ENCODE data around the gene KNTC1.

- TF ChIP-seq POLR2AphosphoS2 (conservative IDR thresholded peaks at IDR 0.05; ENCODE audit: low read length) (no peak), CTCF (IDR thresholded peaks at IDR 0.05) (no peak), KDM5A (IDR thresholded peaks at IDR 0.05) (no peak), RCOR1 (IDR thresholded peaks at IDR 0.05; ENCODE audit: low read depth, low read length) (no peak), RNF2 (IDR thresholded peaks at IDR 0.05; ENCODE audit: borderline replicate concordance, low read depth) (no peak), POLR2A (IDR thresholded peaks at IDR 0.05; ENCODE audit: low read length) (no peak), EP300 (IDR thresholded peaks at IDR 0.05) (no peak), REST (IDR thresholded peaks at IDR 0.05) (no peak)
Observed at GRCh38 chr12:122569288-122569687, 42.2 kb downstream of the KNTC1 start.

Data from A549 (cell line).